Dermis blood vessel endothelial cell (primary cell): Measurements from ENCODE around the gene POLN. TPM values are rescaled to one million over a fixed set of nuclear protein-coding genes. Genes with fewer than 3 reads are reported as not detected.

ENCODE experiments used
- DNase-seq: peaks from one replicate; pipeline ENCODE4 v3.0.0; 2010
- total RNA-seq: library from RNA; depleted of rRNA; stranded (reverse); fragments of >200 nt; gene quantifications from 2 replicates; pipeline ENCODE4 v1.2.3, GENCODE V29; 2014

POLN gene
- total RNA-seq, 1 donor from 2014 or later: 5.8 TPM

GRCh38 chr4:2262145-2262943 is 20.4 kb upstream of the POLN start:
- peak; percentile 100 for DNase-seq

GRCh38 chr4:2261853-2262144 is 19.9 kb upstream of the POLN start, which contains the start of gene MXD4:
Gene MXD4 (minus strand): TSS chr4:2262109. CDS start chr4:2261980, 129 bp downstream.
- no peak for DNase-seq

- peak; percentile 67 for DNase-seq
Measured at GRCh38 chr4:2261110-2261852, 19.4 kb upstream of the POLN start.

GRCh38 chr4:2260344-2261109 is 18.6 kb upstream of the POLN start:
- DNase-seq: no peak

GRCh38 chr4:2259541-2260343 is 17.8 kb upstream of the POLN start:
- no peak for DNase-seq

- DNase-seq: no peak
Measured at GRCh38 chr4:2259036-2259540, 17.2 kb upstream of the POLN start.

- no peak for DNase-seq
Measured at GRCh38 chr4:2258091-2259035, 16.4 kb upstream of the POLN start.

- no peak for DNase-seq
Measured at GRCh38 chr4:2257361-2258081, 15.6 kb upstream of the POLN start.

GRCh38 chr4:2256781-2257191 is 14.9 kb upstream of the POLN start:
- DNase-seq: peak; percentile 68

GRCh38 chr4:2256156-2256731 is 14.3 kb upstream of the POLN start:
- DNase-seq: no peak

GRCh38 chr4:2255501-2256155 is 13.7 kb upstream of the POLN start:
- peak; percentile 38 for DNase-seq

GRCh38 chr4:2254665-2255500 is 13.0 kb upstream of the POLN start:
- DNase-seq: no peak

- no peak for DNase-seq
Measured at GRCh38 chr4:2253160-2254084, 11.5 kb upstream of the POLN start.

- no peak for DNase-seq
Measured at GRCh38 chr4:2252530-2253091, 10.7 kb upstream of the POLN start.

GRCh38 chr4:2251795-2252529 is 10.0 kb upstream of the POLN start:
- no peak for DNase-seq
